ENCODE measurements around the gene TWF2. TPM values are rescaled to one million over a fixed set of nuclear protein-coding genes. Genes with fewer than 3 reads are reported as not detected.
A peak's percentile ranks its signal among the peaks of the same experiment; 100 is the strongest.

The TWF2 gene
- total RNA-seq, 5 donors from 2014 or later (not counting 1 experiment from before 2014, with no cell fraction given): 49.8 to 99.9 (median 88.3) TPM

DNA sequence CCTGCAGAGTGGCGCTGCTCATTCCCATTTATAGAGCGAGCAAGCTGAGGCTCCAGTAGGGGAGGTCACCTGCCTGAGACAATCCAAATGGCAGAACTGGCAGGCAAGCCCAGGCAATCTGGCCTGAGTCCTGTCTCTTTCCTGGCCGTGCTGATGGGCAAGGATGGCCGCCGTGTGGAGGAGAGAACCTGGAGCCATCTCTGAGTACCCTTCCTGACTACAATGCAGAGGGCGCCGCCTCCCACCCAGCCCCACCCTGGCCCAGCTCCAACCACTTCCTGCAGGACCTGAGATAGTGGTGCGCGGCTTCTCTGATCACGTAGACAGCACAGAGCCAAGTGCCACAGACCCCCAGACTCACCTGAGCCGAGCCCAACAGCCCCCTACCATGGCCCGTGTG, 20.5 kb downstream of the TWF2 start:
- ChIA-PET POLR2A (interaction anchor here (0.6 to 0.7 kb wide), 3 partner anchors 238 to 873 kb away, joined by 3 to 4 read pairs (median 3); no protein-coding TSS in a partner anchor), CTCF (interaction anchor here in 1 of 2 donors (0.7 to 1.4 kb wide), 3 partner anchors 13 to 122 kb away, joined by 3 to 5 read pairs (median 4); no protein-coding TSS in a partner anchor)
- Histone ChIP-seq H3K9me3 (no peaks in the 10 kb centered on the region), H3K4me3 (ENCODE audit: control insufficient read depth in 1 of 2, extremely low read depth in 1 of 2, low read length in 1 of 2) (peak overlapping the region in 1 of 2 donors; percentile 25), H3K4me1 (ENCODE audit: control insufficient read depth in 1 of 2, extremely low read depth in 1 of 2, insufficient read depth in 2 of 2, low read length in 2 of 2) (peaks cover 46 to 84% of the 10 kb centered on the region in 2 experiments), H3K27ac (ENCODE audit: low read length) (peak overlapping the region; percentile 71), H3K36me3 (ENCODE audit: control insufficient read depth in 2 of 2, extremely low read depth in 1 of 2, insufficient read depth in 1 of 2, low read length in 1 of 2) (peaks cover 2 to 20% of the 10 kb centered on the region in 2 donors), H3K27me3 (replicated peaks in 1 of 2; ENCODE audit: control insufficient read depth in 2 of 2, extremely low read depth in 1 of 2, insufficient read depth in 2 of 2, low read length in 1 of 2) (no peaks in the 10 kb centered on the region)
- peak overlapping the region; percentile 97 to 98 for H3K27ac Mint-ChIP-seq
- H3K4me3 Mint-ChIP-seq: peak overlapping the region; percentile 6 to 62 (median 45)
- ATAC-seq (replicated peaks in 1 of 4) (peak in 2 of 4 experiments; percentile 23 to 31), DNase-seq (peak in 11 of 35 experiments; percentile 26 to 61 (median 34))
- H3K9me3 Mint-ChIP-seq: no peaks in the 10 kb centered on the region
- 30% methylated on average over 7 of the region's 12 CpGs for WGBS (ENCODE audit: insufficient coverage)
- H3K27me3 Mint-ChIP-seq: no peaks in the 10 kb centered on the region
- peaks cover 76 to 85% (median 81%) of the 10 kb centered on the region in 3 donors for H3K4me1 Mint-ChIP-seq
- H3K36me3 Mint-ChIP-seq: peaks cover 24% of the 10 kb centered on the region

DNA sequence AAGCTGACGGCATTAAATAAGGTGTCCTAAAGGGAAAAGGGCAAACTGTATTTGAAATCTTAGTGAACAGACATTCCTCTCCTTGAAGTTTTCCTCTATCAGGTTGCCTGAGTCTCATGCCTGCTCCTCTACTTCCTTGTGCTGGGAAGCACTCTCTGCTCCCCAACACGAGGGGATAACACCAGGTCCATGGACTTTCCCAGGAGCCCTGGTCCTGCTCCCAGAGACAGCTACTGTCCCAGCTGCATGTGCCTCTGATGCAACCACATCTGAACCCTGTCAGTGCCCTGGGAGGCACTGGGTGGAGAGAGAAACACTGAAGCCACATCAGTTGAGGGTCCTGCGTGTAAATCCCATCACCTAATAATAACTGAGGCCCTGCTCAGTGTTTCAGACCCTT, 20.9 kb downstream of the TWF2 start:
- POLR2A ChIA-PET: interaction anchor here in 1 of 2 donors (0.6 to 0.7 kb wide), 2 partner anchors 238 to 874 kb away, joined by 3 to 4 read pairs; no protein-coding TSS in a partner anchor

DNA sequence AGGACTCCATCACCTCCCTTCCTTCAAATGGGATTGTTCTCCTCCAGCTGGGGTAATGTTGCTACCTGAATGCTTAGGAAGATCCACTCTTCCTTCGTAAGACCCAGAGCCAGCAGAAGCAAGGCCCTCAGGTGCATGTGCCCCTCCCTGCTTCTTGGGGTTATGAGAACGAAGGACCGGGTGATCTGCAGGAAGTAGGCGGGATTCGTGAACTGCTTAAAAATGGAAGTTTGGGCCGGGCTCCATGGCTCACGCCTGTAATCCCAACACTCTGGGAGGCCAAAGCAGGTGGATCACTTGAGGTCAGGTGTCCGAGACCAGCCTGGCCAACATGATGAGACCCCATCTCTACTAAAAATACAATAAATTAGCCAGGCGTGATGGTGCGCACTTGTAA, 21.6 kb downstream of the TWF2 start:
- Mint-ChIP-seq H3K36me3 (peaks cover 32% of the 10 kb centered on the region), H3K4me1 (peaks cover 66 to 74% (median 71%) of the 10 kb centered on the region in 3 donors), H3K27ac (peak overlapping the region; percentile 97 to 98), H3K4me3 (peak overlapping the region; percentile 62 to 64 (median 63)), H3K9me3 (no peaks in the 10 kb centered on the region), H3K27me3 (no peaks in the 10 kb centered on the region)
- ChIA-PET POLR2A (no interaction called here), CTCF (interaction anchor here (0.6 to 1.1 kb wide), 2 partner anchors 9 to 14 kb away, joined by 3 read pairs; no protein-coding TSS in a partner anchor)
- ATAC-seq (replicated peaks in 1 of 4) (peak; percentile 5 to 8 (median 6)), DNase-seq (no peak)
- peaks cover 36 to 74% of the 10 kb centered on the region in 2 experiments for H3K4me1 ChIP-seq (ENCODE audit: control insufficient read depth in 1 of 2, extremely low read depth in 1 of 2, insufficient read depth in 2 of 2, low read length in 2 of 2)
- H3K27ac ChIP-seq (ENCODE audit: low read length): peak overlapping the region; percentile 71
- WGBS (ENCODE audit: insufficient coverage): 26% methylated on average over 5 of the region's 10 CpGs
- no peaks in the 10 kb centered on the region for H3K27me3 ChIP-seq (replicated peaks in 1 of 2; ENCODE audit: control insufficient read depth in 2 of 2, extremely low read depth in 1 of 2, insufficient read depth in 2 of 2, low read length in 1 of 2)
- H3K9me3 ChIP-seq: no peaks in the 10 kb centered on the region
- H3K4me3 ChIP-seq (ENCODE audit: control insufficient read depth in 1 of 2, extremely low read depth in 1 of 2, low read length in 1 of 2): no peak overlapping the region
- peaks cover 9 to 28% of the 10 kb centered on the region in 2 donors for H3K36me3 ChIP-seq (ENCODE audit: control insufficient read depth in 2 of 2, extremely low read depth in 1 of 2, insufficient read depth in 1 of 2, low read length in 1 of 2)

More for the DNA sequence above, 20.9 kb downstream of the TWF2 start:
- peak overlapping the region; percentile 71 for H3K27ac ChIP-seq (ENCODE audit: low read length)
- no peaks in the 10 kb centered on the region for H3K27me3 ChIP-seq (replicated peaks in 1 of 2; ENCODE audit: control insufficient read depth in 2 of 2, extremely low read depth in 1 of 2, insufficient read depth in 2 of 2, low read length in 1 of 2)
- 56% methylated on average over 1 of the region's 3 CpGs for WGBS (ENCODE audit: insufficient coverage)
- peak overlapping the region in 1 of 2 donors; percentile 25 for H3K4me3 ChIP-seq (ENCODE audit: control insufficient read depth in 1 of 2, extremely low read depth in 1 of 2, low read length in 1 of 2)
- Mint-ChIP-seq H3K27me3 (no peaks in the 10 kb centered on the region), H3K9me3 (no peaks in the 10 kb centered on the region), H3K36me3 (peaks cover 28% of the 10 kb centered on the region), H3K4me3 (peak overlapping the region; percentile 6 to 62 (median 45)), H3K27ac (peak overlapping the region; percentile 97 to 98), H3K4me1 (peaks cover 72 to 80% (median 77%) of the 10 kb centered on the region in 3 donors)
- peaks cover 42 to 80% of the 10 kb centered on the region in 2 experiments for H3K4me1 ChIP-seq (ENCODE audit: control insufficient read depth in 1 of 2, extremely low read depth in 1 of 2, insufficient read depth in 2 of 2, low read length in 2 of 2)
- ATAC-seq (replicated peaks in 1 of 4) (no peak), DNase-seq (no peak)
- CTCF ChIA-PET: interaction anchor here in 1 of 2 donors (0.7 kb wide), 1 partner anchor 123 kb away, joined by 3 read pairs; no protein-coding TSS in a partner anchor
- H3K36me3 ChIP-seq (ENCODE audit: control insufficient read depth in 2 of 2, extremely low read depth in 1 of 2, insufficient read depth in 1 of 2, low read length in 1 of 2): peaks cover 5 to 25% of the 10 kb centered on the region in 2 donors
- H3K9me3 ChIP-seq: no peaks in the 10 kb centered on the region

DNA sequence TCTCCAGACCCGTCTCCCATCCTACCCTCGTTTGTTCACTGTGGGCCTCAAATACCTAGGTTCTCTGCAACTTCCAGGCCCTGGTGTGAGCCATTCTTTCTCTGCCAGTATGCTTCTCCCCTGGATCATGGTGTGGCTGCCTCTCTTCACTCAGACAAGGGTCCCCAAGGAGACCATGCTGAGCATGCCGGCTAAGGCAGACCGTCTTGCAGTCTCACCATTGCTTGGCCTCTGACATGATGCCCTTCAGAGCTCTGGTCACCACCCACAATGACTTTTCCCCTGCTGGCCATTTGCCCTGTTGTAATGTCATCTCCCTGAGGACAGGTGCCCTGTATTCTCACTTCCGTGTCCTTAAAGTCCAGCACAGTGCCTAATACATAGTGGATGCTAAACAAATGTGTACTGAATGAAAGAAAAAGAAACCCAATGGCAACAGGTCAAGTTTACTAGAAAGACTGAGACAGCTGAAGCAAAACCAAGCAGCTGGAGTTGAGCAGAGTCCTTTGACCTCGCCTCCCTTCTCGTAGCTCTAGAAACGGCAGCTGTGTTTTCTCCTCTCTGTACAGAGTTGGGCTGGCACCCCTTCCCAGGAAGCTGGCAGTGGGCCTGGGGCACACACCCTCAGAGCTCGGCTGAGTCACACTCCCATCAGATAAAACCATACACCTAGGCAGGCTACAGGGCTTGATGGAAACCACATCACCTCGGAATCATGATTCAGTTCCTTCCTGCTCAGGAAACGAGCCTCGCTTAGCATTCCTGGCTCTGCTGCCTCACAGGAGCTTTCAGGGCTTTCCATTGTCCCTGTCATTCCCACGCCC, 22.2 kb downstream of the TWF2 start:
- H3K36me3 Mint-ChIP-seq: peaks cover 38% of the 10 kb centered on the region
- peak overlapping the region; percentile 62 to 64 (median 63) for H3K4me3 Mint-ChIP-seq
- Histone ChIP-seq H3K9me3 (no peaks in the 10 kb centered on the region), H3K4me3 (ENCODE audit: control insufficient read depth in 1 of 2, extremely low read depth in 1 of 2, low read length in 1 of 2) (no peak overlapping the region), H3K36me3 (ENCODE audit: control insufficient read depth in 2 of 2, extremely low read depth in 1 of 2, insufficient read depth in 1 of 2, low read length in 1 of 2) (peaks cover 9 to 34% of the 10 kb centered on the region in 2 donors), H3K27ac (ENCODE audit: low read length) (peak overlapping the region; percentile 71), H3K4me1 (ENCODE audit: control insufficient read depth in 1 of 2, extremely low read depth in 1 of 2, insufficient read depth in 2 of 2, low read length in 2 of 2) (peaks cover 32 to 67% of the 10 kb centered on the region in 2 experiments), H3K27me3 (replicated peaks in 1 of 2; ENCODE audit: control insufficient read depth in 2 of 2, extremely low read depth in 1 of 2, insufficient read depth in 2 of 2, low read length in 1 of 2) (no peaks in the 10 kb centered on the region)
- ChIA-PET CTCF (interaction anchor here (0.6 to 1.1 kb wide), 2 partner anchors 9 to 15 kb away, joined by 3 read pairs; no protein-coding TSS in a partner anchor), POLR2A (no interaction called here)
- peaks cover 59 to 68% (median 65%) of the 10 kb centered on the region in 3 donors for H3K4me1 Mint-ChIP-seq
- DNase-seq: peak in 17 of 35 experiments; percentile 23 to 77 (median 40)
- H3K27ac Mint-ChIP-seq: peak overlapping the region; percentile 97 to 98
- no peaks in the 10 kb centered on the region for H3K27me3 Mint-ChIP-seq
- no peaks in the 10 kb centered on the region for H3K9me3 Mint-ChIP-seq
- ATAC-seq (replicated peaks in 1 of 4): peak; percentile 74 to 86 (median 86)
- WGBS (ENCODE audit: insufficient coverage): 40% methylated on average over 12 of the region's 13 CpGs

DNA sequence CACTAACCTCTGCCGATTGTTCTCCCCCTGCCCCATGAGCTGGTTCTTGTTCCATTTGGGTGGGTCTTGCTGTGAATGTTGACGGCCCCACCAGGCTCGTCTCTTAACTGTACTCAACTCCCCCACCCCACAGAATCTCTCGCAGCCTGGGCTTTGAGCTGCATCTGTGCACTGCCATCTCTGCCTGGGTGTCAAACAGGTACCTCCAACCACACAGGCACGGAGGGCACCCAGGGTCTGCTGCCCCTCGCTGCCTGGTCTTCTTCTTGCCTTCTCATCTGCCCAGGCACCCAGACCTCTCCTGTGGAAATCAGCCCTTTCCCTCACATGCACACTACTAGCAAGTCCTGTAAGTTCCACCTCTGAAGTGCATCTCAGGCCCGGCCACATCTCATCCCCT, 23.6 kb downstream of the TWF2 start:
- Mint-ChIP-seq H3K36me3 (peaks cover 48% of the 10 kb centered on the region), H3K4me3 (no peak overlapping the region), H3K4me1 (peaks cover 47 to 57% (median 50%) of the 10 kb centered on the region in 3 donors), H3K9me3 (no peaks in the 10 kb centered on the region), H3K27ac (peak overlapping the region; percentile 88 to 98), H3K27me3 (no peaks in the 10 kb centered on the region)
- ATAC-seq (replicated peaks in 1 of 4): no peak
- peaks cover 9 to 48% of the 10 kb centered on the region in 2 donors for H3K36me3 ChIP-seq (ENCODE audit: control insufficient read depth in 2 of 2, extremely low read depth in 1 of 2, insufficient read depth in 1 of 2, low read length in 1 of 2)
- H3K9me3 ChIP-seq: no peaks in the 10 kb centered on the region
- DNase-seq: no peak
- H3K27me3 ChIP-seq (replicated peaks in 1 of 2; ENCODE audit: control insufficient read depth in 2 of 2, extremely low read depth in 1 of 2, insufficient read depth in 2 of 2, low read length in 1 of 2): no peaks in the 10 kb centered on the region
- POLR2A ChIA-PET: no interaction called here
- WGBS (ENCODE audit: insufficient coverage): 95% methylated on average over 5 of the region's 7 CpGs
- CTCF ChIA-PET: no interaction called here
- peak overlapping the region; percentile 39 for H3K27ac ChIP-seq (ENCODE audit: low read length)
- no peak overlapping the region for H3K4me3 ChIP-seq (ENCODE audit: control insufficient read depth in 1 of 2, extremely low read depth in 1 of 2, low read length in 1 of 2)
- H3K4me1 ChIP-seq (ENCODE audit: control insufficient read depth in 1 of 2, extremely low read depth in 1 of 2, insufficient read depth in 2 of 2, low read length in 2 of 2): peaks cover 23 to 53% of the 10 kb centered on the region in 2 experiments

DNA sequence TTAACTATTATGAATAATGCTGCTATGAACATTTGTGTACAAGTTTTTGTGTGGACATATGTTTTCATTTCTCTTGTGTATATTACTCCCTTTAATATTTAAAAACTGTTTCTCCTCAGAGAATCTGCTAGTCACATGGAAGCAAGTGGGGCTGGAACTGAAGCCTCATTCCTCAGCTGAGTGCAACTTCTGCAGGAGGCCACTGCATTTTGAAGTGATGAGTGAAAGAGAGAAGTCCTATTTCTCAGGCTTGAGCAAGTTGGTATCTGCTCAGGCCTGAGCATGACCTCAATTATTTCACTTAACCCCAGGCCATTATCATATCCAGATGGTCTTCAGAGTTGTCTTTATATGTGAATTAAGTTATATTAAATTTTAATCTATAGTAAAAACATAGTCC, 25.1 kb downstream of the TWF2 start:
- Mint-ChIP-seq H3K27me3 (no peaks in the 10 kb centered on the region), H3K4me1 (peaks cover 35 to 44% (median 36%) of the 10 kb centered on the region in 3 donors)

More for the DNA sequence above, 25.1 kb downstream of the TWF2 start:
- ATAC-seq (replicated peaks in 1 of 4) (no peak), DNase-seq (no peak)
- peak overlapping the region; percentile 30 to 62 for H3K27ac Mint-ChIP-seq
- POLR2A ChIA-PET: no interaction called here
- Histone ChIP-seq H3K36me3 (ENCODE audit: control insufficient read depth in 2 of 2, extremely low read depth in 1 of 2, insufficient read depth in 1 of 2, low read length in 1 of 2) (peaks cover 12 to 61% of the 10 kb centered on the region in 2 donors), H3K9me3 (no peaks in the 10 kb centered on the region), H3K27me3 (replicated peaks in 1 of 2; ENCODE audit: control insufficient read depth in 2 of 2, extremely low read depth in 1 of 2, insufficient read depth in 2 of 2, low read length in 1 of 2) (no peaks in the 10 kb centered on the region), H3K27ac (ENCODE audit: low read length) (no peak overlapping the region), H3K4me3 (ENCODE audit: control insufficient read depth in 1 of 2, extremely low read depth in 1 of 2, low read length in 1 of 2) (no peak overlapping the region), H3K4me1 (ENCODE audit: control insufficient read depth in 1 of 2, extremely low read depth in 1 of 2, insufficient read depth in 2 of 2, low read length in 2 of 2) (peaks cover 20 to 39% of the 10 kb centered on the region in 2 experiments)
- peaks cover 54% of the 10 kb centered on the region for H3K36me3 Mint-ChIP-seq
- no peaks in the 10 kb centered on the region for H3K9me3 Mint-ChIP-seq
- CTCF ChIA-PET: no interaction called here
- H3K4me3 Mint-ChIP-seq: no peak overlapping the region
